H9 (cell line): ENCODE data around the gene F5. TPM values are rescaled to one million over a fixed set of nuclear protein-coding genes. Genes with fewer than 3 reads are reported as not detected.

Experiments
- DNase-seq: peaks from one replicate; pipeline ENCODE4 v3.0.0-alpha.2; 2017
- H2AFZ ChIP-seq: one replicate; pipeline ENCODE4 v1.6.1; 2013; ENCODE audit warnings: mild to moderate bottlenecking, low read length, control low read depth, moderate library complexity
- H2AK5ac ChIP-seq: 2 replicates; pipeline ENCODE4 v1.6.1; 2013; ENCODE audit warnings: low read length, control low read depth, mixed read lengths; ENCODE audit not compliant: insufficient read length
- H2BK120ac ChIP-seq: one replicate; pipeline ENCODE4 v1.6.1; 2013; ENCODE audit warnings: low read depth, mild to moderate bottlenecking, low read length, control low read depth, inconsistent platforms; ENCODE audit not compliant: poor library complexity, severe bottlenecking
- H2BK12ac ChIP-seq: 2 replicates; pipeline ENCODE4 v1.6.1; 2013; ENCODE audit warnings: low read length, control low read depth, mixed read lengths, low read depth; ENCODE audit not compliant: insufficient read length
- H2BK15ac ChIP-seq: 2 replicates; pipeline ENCODE4 v1.6.1; 2013; ENCODE audit warnings: low read depth, low read length, control low read depth
- H2BK20ac ChIP-seq: one replicate; pipeline ENCODE4 v1.6.1; 2013; ENCODE audit warnings: low read depth, mild to moderate bottlenecking, low read length, control low read depth, inconsistent platforms; ENCODE audit not compliant: poor library complexity, severe bottlenecking
- H2BK5ac ChIP-seq: 2 replicates; pipeline ENCODE4 v1.6.1; 2013; ENCODE audit warnings: low read length, control low read depth, mixed read lengths; ENCODE audit not compliant: insufficient read length
- H3K14ac ChIP-seq: 2 replicates; pipeline ENCODE4 v1.6.1; 2013; ENCODE audit warnings: low read length, control low read depth; ENCODE audit not compliant: insufficient read depth
- H3K18ac ChIP-seq: 2 replicates; pipeline ENCODE4 v1.6.1; 2013; ENCODE audit warnings: low read depth, mild to moderate bottlenecking, mixed read lengths, low read length, control low read depth; ENCODE audit not compliant: insufficient read length
- H3K23ac ChIP-seq: 2 replicates; pipeline ENCODE4 v1.6.1; 2013; ENCODE audit warnings: low read length, control low read depth, mixed read lengths, low read depth; ENCODE audit not compliant: insufficient read length
- H3K23me2 ChIP-seq: 2 replicates; pipeline ENCODE4 v1.6.1; 2013; ENCODE audit warnings: low read depth, mild to moderate bottlenecking, mixed read lengths, low read length, control low read depth; ENCODE audit not compliant: insufficient read length, poor library complexity, severe bottlenecking
- H3K27ac ChIP-seq: 2 replicates; pipeline ENCODE4 v1.5.1; 2013; ENCODE audit warnings: low read length, control low read depth, mixed read lengths, low read depth; ENCODE audit not compliant: insufficient read length
- H3K27me3 ChIP-seq: 2 replicates; pipeline ENCODE4 v1.6.1; 2013; ENCODE audit warnings: low read length, control low read depth, inconsistent platforms; ENCODE audit not compliant: insufficient read depth
- H3K4ac ChIP-seq: 2 replicates; pipeline ENCODE4 v1.6.1; 2013; ENCODE audit warnings: low read depth, mild to moderate bottlenecking, control low read depth, inconsistent platforms, low read length, moderate library complexity
- H3K4me1 ChIP-seq: 2 replicates; pipeline ENCODE4 v1.6.1; 2013; ENCODE audit warnings: low read length, control low read depth, inconsistent platforms; ENCODE audit not compliant: insufficient read depth
- H3K4me2 ChIP-seq: 2 replicates; pipeline ENCODE4 v1.6.1; 2013; ENCODE audit warnings: low read length, control low read depth, mixed read lengths; ENCODE audit not compliant: insufficient read length, insufficient read depth
- H3K56ac ChIP-seq: 2 replicates; pipeline ENCODE4 v1.6.1; 2013; ENCODE audit warnings: low read depth, mild to moderate bottlenecking, mixed read lengths, low read length, control low read depth; ENCODE audit not compliant: insufficient read length
- H3K79me1 ChIP-seq: 2 replicates; pipeline ENCODE4 v1.6.1; 2013; ENCODE audit warnings: low read depth, mild to moderate bottlenecking, moderate library complexity, low read length, control low read depth, inconsistent platforms; ENCODE audit not compliant: insufficient read depth, poor library complexity, severe bottlenecking
- H3K79me2 ChIP-seq: 2 replicates; pipeline ENCODE4 v1.6.1; 2013; ENCODE audit warnings: low read length, control low read depth, inconsistent platforms; ENCODE audit not compliant: insufficient read depth
- H3K9ac ChIP-seq: 2 replicates; pipeline ENCODE4 v1.6.1; 2013; ENCODE audit warnings: low read length, control low read depth, mixed read lengths; ENCODE audit not compliant: insufficient read length; ENCODE audit errors: extremely low read depth
- H3K9me3 ChIP-seq: one replicate; pipeline ENCODE4 v1.6.1; 2013; ENCODE audit warnings: low read depth, low read length, inconsistent platforms; ENCODE audit not compliant: control insufficient read depth
- H3T11ph ChIP-seq: one replicate; pipeline ENCODE4 v1.6.1; 2013; ENCODE audit warnings: mild to moderate bottlenecking, low read length, control low read depth, inconsistent platforms
- H4K20me1 ChIP-seq: one replicate; pipeline ENCODE4 v1.6.1; 2013; ENCODE audit not compliant: control insufficient read depth, insufficient read length, insufficient read depth
- H4K5ac ChIP-seq: 2 replicates; pipeline ENCODE4 v1.6.1; 2013; ENCODE audit warnings: low read depth, mild to moderate bottlenecking, mixed read lengths, low read length, control low read depth; ENCODE audit not compliant: insufficient read length
- H4K8ac ChIP-seq: replicated peaks from 2 replicates; pipeline ENCODE4 v1.6.1; 2013; ENCODE audit warnings: low read length, control low read depth, mixed read lengths, low read depth; ENCODE audit not compliant: insufficient read length
- H4K91ac ChIP-seq: 2 replicates; pipeline ENCODE4 v1.6.1; 2013; ENCODE audit warnings: low read depth, mild to moderate bottlenecking, moderate library complexity, mixed read lengths, low read length, control low read depth; ENCODE audit not compliant: insufficient read length
- H3K27ac Mint-ChIP-seq, 3 experiments: 2 replicates in 2 of 3; 3 replicates in 1 of 3; pipeline ENCODE4 v1.8.0; 2020 to 2021; ENCODE audit warnings: mixed read lengths in 3 of 3, mild to moderate bottlenecking in 1 of 3, moderate library complexity in 1 of 3
- H3K27me3 Mint-ChIP-seq: 2 replicates; pipeline ENCODE4 v1.8.0; 2021; ENCODE audit warnings: low read depth, mild to moderate bottlenecking, moderate library complexity, mixed read lengths
- H3K36me3 Mint-ChIP-seq, 3 experiments: 2 replicates in 2 of 3; 3 replicates in 1 of 3; pipeline ENCODE4 v1.8.0; 2020 to 2021; ENCODE audit warnings: low read depth in 3 of 3, mixed read lengths in 3 of 3; ENCODE audit not compliant: insufficient read depth in 1 of 3
- H3K4me1 Mint-ChIP-seq, 2 experiments: 2 replicates each; pipeline ENCODE4 v1.8.0; 2020; ENCODE audit warnings: mixed read lengths in 2 of 2
- H3K4me3 Mint-ChIP-seq, 2 experiments: 2 replicates in 1 of 2; 3 replicates in 1 of 2; pipeline ENCODE4 v1.8.0; 2020 to 2021; ENCODE audit warnings: mild to moderate bottlenecking in 2 of 2, mixed read lengths in 2 of 2, moderate library complexity in 1 of 2
- H3K9me3 Mint-ChIP-seq, 2 experiments: 2 replicates in 1 of 2; 3 replicates in 1 of 2; pipeline ENCODE4 v1.8.0; 2020; ENCODE audit warnings: mild to moderate bottlenecking in 2 of 2, mixed read lengths in 2 of 2, moderate library complexity in 1 of 2
- total RNA-seq: library from RNA; stranded (reverse); gene quantifications from 2 replicates; pipeline ENCODE4 v1.2.1, GENCODE V29; 2021
- TF ChIP-seq, protein P1 (sequence below): fragments of 200-600 bp; sonication (generic); conservative IDR thresholded peaks from 3 replicates; pipeline ENCODE4 v1.8.0; 2021; ENCODE audit warnings: antibody characterized with exemption, mild to moderate bottlenecking

F5 gene
- total RNA-seq, 1 experiment from 2014 or later = 0.04 TPM

DNA sequence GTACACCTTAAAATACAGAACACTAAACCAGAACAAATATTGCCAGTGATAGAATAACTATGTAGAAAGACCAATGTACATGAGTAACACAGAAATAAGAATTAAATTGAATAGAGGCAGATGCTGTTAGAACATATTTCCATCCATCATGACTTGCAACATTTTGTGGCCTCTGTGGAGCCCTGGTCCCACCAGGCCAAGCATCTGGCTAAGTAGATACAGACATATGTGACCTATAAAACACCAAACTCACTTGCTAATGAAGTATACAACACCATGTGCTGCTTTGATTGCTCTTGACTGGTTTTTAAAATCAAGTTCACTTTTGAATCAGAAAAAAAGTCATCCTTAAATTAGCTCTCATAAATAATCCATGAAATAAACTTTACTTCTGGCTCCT is 121.0 kb downstream of the F5 start:
- no peaks in the 10 kb centered on the region for H3K9me3 ChIP-seq
- Mint-ChIP-seq H3K4me3 (no peak overlapping the region), H3K27me3 (no peaks in the 10 kb centered on the region), H3K36me3 (peaks cover 8 to 23% (median 19%) of the 10 kb centered on the region in 3 experiments; a peak in 5 of 7 replicates), H3K4me1 (peaks cover 0 to 3% of the 10 kb centered on the region in 2 experiments; a peak in 1 of 4 replicates), H3K9me3 (no peaks in the 10 kb centered on the region), H3K27ac (no peak overlapping the region)
- no peak overlapping the region for H2AFZ ChIP-seq
- no peak overlapping the region for H2BK120ac ChIP-seq
- DNase-seq = no peak
- H2BK12ac ChIP-seq = no peak overlapping the region
- H3T11ph ChIP-seq = no peak overlapping the region
- H3K23ac ChIP-seq = no peak overlapping the region
- no peak overlapping the region for H2BK20ac ChIP-seq
- TF ChIP-seq, protein P1, sequence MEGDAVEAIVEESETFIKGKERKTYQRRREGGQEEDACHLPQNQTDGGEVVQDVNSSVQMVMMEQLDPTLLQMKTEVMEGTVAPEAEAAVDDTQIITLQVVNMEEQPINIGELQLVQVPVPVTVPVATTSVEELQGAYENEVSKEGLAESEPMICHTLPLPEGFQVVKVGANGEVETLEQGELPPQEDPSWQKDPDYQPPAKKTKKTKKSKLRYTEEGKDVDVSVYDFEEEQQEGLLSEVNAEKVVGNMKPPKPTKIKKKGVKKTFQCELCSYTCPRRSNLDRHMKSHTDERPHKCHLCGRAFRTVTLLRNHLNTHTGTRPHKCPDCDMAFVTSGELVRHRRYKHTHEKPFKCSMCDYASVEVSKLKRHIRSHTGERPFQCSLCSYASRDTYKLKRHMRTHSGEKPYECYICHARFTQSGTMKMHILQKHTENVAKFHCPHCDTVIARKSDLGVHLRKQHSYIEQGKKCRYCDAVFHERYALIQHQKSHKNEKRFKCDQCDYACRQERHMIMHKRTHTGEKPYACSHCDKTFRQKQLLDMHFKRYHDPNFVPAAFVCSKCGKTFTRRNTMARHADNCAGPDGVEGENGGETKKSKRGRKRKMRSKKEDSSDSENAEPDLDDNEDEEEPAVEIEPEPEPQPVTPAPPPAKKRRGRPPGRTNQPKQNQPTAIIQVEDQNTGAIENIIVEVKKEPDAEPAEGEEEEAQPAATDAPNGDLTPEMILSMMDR = no peak
- no peak overlapping the region for H3K27ac ChIP-seq
- H3K9ac ChIP-seq = no peak overlapping the region
- H3K79me2 ChIP-seq = no peaks in the 10 kb centered on the region
- no peak overlapping the region for H2AK5ac ChIP-seq
- H3K4ac ChIP-seq = no peak overlapping the region
- no peaks in the 10 kb centered on the region for H4K20me1 ChIP-seq
- no peak overlapping the region for H2BK5ac ChIP-seq
- H3K4me2 ChIP-seq = no peak overlapping the region
- no peak overlapping the region for H4K5ac ChIP-seq
- H3K14ac ChIP-seq = no peak overlapping the region
- H3K79me1 ChIP-seq = no peaks in the 10 kb centered on the region
- no peaks in the 10 kb centered on the region for H3K4me1 ChIP-seq
- no peak overlapping the region for H2BK15ac ChIP-seq
- no peak overlapping the region for H3K56ac ChIP-seq
- H3K18ac ChIP-seq = no peak overlapping the region
- no peak overlapping the region for H4K8ac ChIP-seq
- H4K91ac ChIP-seq = no peak overlapping the region
- peaks cover 3% of the 10 kb centered on the region for H3K23me2 ChIP-seq
- no peaks in the 10 kb centered on the region for H3K27me3 ChIP-seq

Other genes starting within 250 kb of the F5 start
- gene NME7, start 218.7 kb downstream of the F5 start, total RNA-seq = 13.2 and 17.0 TPM in 2 replicates
- gene BLZF1, start 218.3 kb downstream of the F5 start, total RNA-seq = 14.3 and 15.5 TPM in 2 replicates
- 2.9 TPM in 2 replicates for gene CCDC181, start 159.0 kb downstream of the F5 start, total RNA-seq
- 12.4 and 12.8 TPM in 2 replicates for gene SLC19A2, start 100.5 kb downstream of the F5 start, total RNA-seq
- gene SELP, start 43.6 kb upstream of the F5 start, total RNA-seq = not detected in 2 replicates
- not detected in 2 replicates for gene SELL, start 125.1 kb upstream of the F5 start, total RNA-seq
- gene SELE, start 147.6 kb upstream of the F5 start, total RNA-seq = not detected in 2 replicates
- 8.0 and 8.7 TPM in 2 replicates for gene METTL18, start 208.4 kb upstream of the F5 start, total RNA-seq